ENCODE data around the gene ADGRB3.

Gene ADGRB3

GRCh38 chr6:68709091-68709490, 74.0 kb downstream of the ADGRB3 start:
- no peak for DNase-seq (ENCODE audit: low spot score)

- DNase-seq (ENCODE audit: low spot score) = no peak
Observed at GRCh38 chr6:68709882-68710281, 74.8 kb downstream of the ADGRB3 start.

GRCh38 chr6:68710496-68710895, 75.4 kb downstream of the ADGRB3 start:
- no peak for DNase-seq (ENCODE audit: low spot score)

GRCh38 chr6:68710916-68711315, 75.8 kb downstream of the ADGRB3 start:
- DNase-seq (ENCODE audit: low spot score) = no peak

GRCh38 chr6:68711386-68712000, 76.4 kb downstream of the ADGRB3 start:
- DNase-seq (ENCODE audit: low spot score) = no peak

GRCh38 chr6:68716620-68717019, 81.5 kb downstream of the ADGRB3 start:
- DNase-seq (ENCODE audit: low spot score) = no peak

GRCh38 chr6:68718385-68719073, 83.4 kb downstream of the ADGRB3 start:
- DNase-seq (ENCODE audit: low spot score) = no peak

- no peak for DNase-seq (ENCODE audit: low spot score)
Observed at GRCh38 chr6:68719761-68720160, 84.7 kb downstream of the ADGRB3 start.

GRCh38 chr6:68722891-68723527, 87.9 kb downstream of the ADGRB3 start:
- DNase-seq (ENCODE audit: low spot score) = no peak

GRCh38 chr6:68724060-68724459, 89.0 kb downstream of the ADGRB3 start:
- no peak for DNase-seq (ENCODE audit: low spot score)

GRCh38 chr6:68726337-68726736, 91.3 kb downstream of the ADGRB3 start:
- DNase-seq (ENCODE audit: low spot score) = no peak

- no peak for DNase-seq (ENCODE audit: low spot score)
Observed at GRCh38 chr6:68726992-68727391, 91.9 kb downstream of the ADGRB3 start.

- DNase-seq (ENCODE audit: low spot score) = no peak
Observed at GRCh38 chr6:68727699-68728098, 92.6 kb downstream of the ADGRB3 start.

- DNase-seq (ENCODE audit: low spot score) = no peak
Observed at GRCh38 chr6:68728159-68728979, 93.3 kb downstream of the ADGRB3 start.

GRCh38 chr6:68729377-68729903, 94.4 kb downstream of the ADGRB3 start:
- DNase-seq (ENCODE audit: low spot score) = no peak

GRCh38 chr6:68730291-68731054, 95.4 kb downstream of the ADGRB3 start:
- DNase-seq (ENCODE audit: low spot score) = no peak

GRCh38 chr6:68732423-68732822, 97.3 kb downstream of the ADGRB3 start:
- no peak for DNase-seq (ENCODE audit: low spot score)

GRCh38 chr6:68735866-68736265, 100.8 kb downstream of the ADGRB3 start:
- DNase-seq (ENCODE audit: low spot score) = no peak

GRCh38 chr6:68737061-68737460, 102.0 kb downstream of the ADGRB3 start:
- no peak for DNase-seq (ENCODE audit: low spot score)

GRCh38 chr6:68738039-68738438, 103.0 kb downstream of the ADGRB3 start:
- no peak for DNase-seq (ENCODE audit: low spot score)

- no peak for DNase-seq (ENCODE audit: low spot score)
Observed at GRCh38 chr6:68740828-68741500, 105.9 kb downstream of the ADGRB3 start.

Measured in hematopoietic multipotent progenitor cell treated with erythropoietin and hydrocortisone succinate and interleukin-3 and kit ligand, for 17 days (in vitro differentiated cells).